OCI-LY7 (cell line): ENCODE results near the gene ACTRT2. TPM values are rescaled to one million over a fixed set of nuclear protein-coding genes. Genes with fewer than 3 reads are reported as not detected.

Source experiments
- BruUV-seq: library from RNA; stranded (reverse); fragments of 400-500 nt; replicated peaks from 2 replicates; lab custom pipeline; 2021; lab: Mats Ljungman, UMichigan
- CTCF ChIA-PET: fragments of 300-600 bp; sonication (Branson Sonifier 250); formaldehyde crosslinking; loops from one replicate; lab custom pipeline; 2022; ENCODE audit warnings: antibody characterized with exemption; ENCODE audit not compliant: unreplicated experiment; lab: Charles Lee
- POLR2A ChIA-PET: fragments of 300-600 bp; sonication (Branson Sonifier 250); formaldehyde crosslinking; loops from one replicate; lab custom pipeline; 2022; ENCODE audit warnings: antibody characterized with exemption; lab: Charles Lee
- DNase-seq: peaks from one replicate; pipeline ENCODE4 v3.0.0-alpha.2; 2015; ENCODE audit warnings: low spot score
- H2AFZ ChIP-seq: fragments of 200-600 bp; sonication (generic), shearing (Covaris generic); 2 replicates; pipeline ENCODE4 v1.6.1; 2014; ENCODE audit warnings: mild to moderate bottlenecking, antibody characterized with exemption, low read length, moderate library complexity
- H3K27ac ChIP-seq: fragments of 200-600 bp; sonication (generic); 2 replicates; pipeline ENCODE4 v1.5.1; 2014; ENCODE audit warnings: mixed run types, low read depth, mild to moderate bottlenecking, moderate library complexity, low read length, inconsistent platforms; ENCODE audit not compliant: poor library complexity, severe bottlenecking
- H3K36me3 ChIP-seq: fragments of 200-600 bp; sonication (generic); 2 replicates; pipeline ENCODE4 v1.6.1; 2014; ENCODE audit warnings: mild to moderate bottlenecking, antibody characterized with exemption, low read length, moderate library complexity, mixed read lengths; ENCODE audit not compliant: insufficient read depth
- H3K4me1 ChIP-seq: fragments of 200-600 bp; sonication (generic); 2 replicates; pipeline ENCODE4 v1.5.1; 2014; ENCODE audit warnings: mild to moderate bottlenecking, low read length; ENCODE audit not compliant: insufficient read depth, poor library complexity, severe bottlenecking
- H3K4me2 ChIP-seq: fragments of 200-600 bp; sonication (generic); 2 replicates; pipeline ENCODE4 v1.6.1; 2014; ENCODE audit warnings: mild to moderate bottlenecking, low read length
- H3K4me3 ChIP-seq: fragments of 200-600 bp; sonication (generic); 2 replicates; pipeline ENCODE4 v1.5.1; 2014; ENCODE audit warnings: mild to moderate bottlenecking, low read depth, low read length; ENCODE audit not compliant: poor library complexity, severe bottlenecking
- H3K79me2 ChIP-seq: fragments of 200-600 bp; sonication (generic); 2 replicates; pipeline ENCODE4 v1.6.1; 2016; ENCODE audit warnings: low read depth, mild to moderate bottlenecking, low read length, moderate library complexity, mixed read lengths; ENCODE audit not compliant: insufficient read depth
- H3K9me2 ChIP-seq: fragments of 200-600 bp; sonication (generic); 2 replicates; pipeline ENCODE4 v1.6.1; 2016; ENCODE audit warnings: mild to moderate bottlenecking, low read length, mixed read lengths; ENCODE audit not compliant: insufficient read depth
- H3K9me3 ChIP-seq: fragments of 200-600 bp; sonication (generic); 2 replicates; pipeline ENCODE4 v1.6.1; 2014; ENCODE audit warnings: mild to moderate bottlenecking, mixed run types, low read length, mixed read lengths
- H4K20me1 ChIP-seq: fragments of 200-600 bp; sonication (generic); 2 replicates; pipeline ENCODE4 v1.6.1; 2014; ENCODE audit warnings: mild to moderate bottlenecking, antibody characterized with exemption, low read length, moderate library complexity, mixed read lengths; ENCODE audit not compliant: insufficient read depth
- EZH2phosphoT487 ChIP-seq: fragments of 200-600 bp; sonication (generic); IDR thresholded peaks from 2 replicates; pipeline ENCODE4 v1.6.1; 2018; ENCODE audit warnings: low read depth, borderline replicate concordance, mild to moderate bottlenecking, mixed run types, antibody characterized with exemption, low read length, moderate library complexity, mixed read lengths
- intact Hi-C: fragments of 100-400 bp; cut with micrococcal nuclease; formaldehyde crosslinking; loops from one replicate; pipeline ENCODE4 v1.10.0; 2022; ENCODE audit not compliant: unreplicated experiment
- total RNA-seq, 2 experiments: library from RNA; depleted of rRNA in 1 of 2; stranded (reverse); fragments of >200 nt in 1 of 2; shearing (Covaris generic) in 1 of 2; gene quantifications; 2 replicates each; pipeline ENCODE4 v1.2.3, GENCODE V29; 2014 to 2022
- TF ChIP-seq, protein P1 (sequence below): fragments of 200-600 bp; sonication (generic); conservative IDR thresholded peaks from 2 replicates; pipeline ENCODE4 v1.5.1; 2014; ENCODE audit warnings: mild to moderate bottlenecking, antibody characterized with exemption, low read length, moderate library complexity, mixed read lengths

The ACTRT2 gene
- total RNA-seq, 2 experiments from 2014 or later, result not detected

DNA sequence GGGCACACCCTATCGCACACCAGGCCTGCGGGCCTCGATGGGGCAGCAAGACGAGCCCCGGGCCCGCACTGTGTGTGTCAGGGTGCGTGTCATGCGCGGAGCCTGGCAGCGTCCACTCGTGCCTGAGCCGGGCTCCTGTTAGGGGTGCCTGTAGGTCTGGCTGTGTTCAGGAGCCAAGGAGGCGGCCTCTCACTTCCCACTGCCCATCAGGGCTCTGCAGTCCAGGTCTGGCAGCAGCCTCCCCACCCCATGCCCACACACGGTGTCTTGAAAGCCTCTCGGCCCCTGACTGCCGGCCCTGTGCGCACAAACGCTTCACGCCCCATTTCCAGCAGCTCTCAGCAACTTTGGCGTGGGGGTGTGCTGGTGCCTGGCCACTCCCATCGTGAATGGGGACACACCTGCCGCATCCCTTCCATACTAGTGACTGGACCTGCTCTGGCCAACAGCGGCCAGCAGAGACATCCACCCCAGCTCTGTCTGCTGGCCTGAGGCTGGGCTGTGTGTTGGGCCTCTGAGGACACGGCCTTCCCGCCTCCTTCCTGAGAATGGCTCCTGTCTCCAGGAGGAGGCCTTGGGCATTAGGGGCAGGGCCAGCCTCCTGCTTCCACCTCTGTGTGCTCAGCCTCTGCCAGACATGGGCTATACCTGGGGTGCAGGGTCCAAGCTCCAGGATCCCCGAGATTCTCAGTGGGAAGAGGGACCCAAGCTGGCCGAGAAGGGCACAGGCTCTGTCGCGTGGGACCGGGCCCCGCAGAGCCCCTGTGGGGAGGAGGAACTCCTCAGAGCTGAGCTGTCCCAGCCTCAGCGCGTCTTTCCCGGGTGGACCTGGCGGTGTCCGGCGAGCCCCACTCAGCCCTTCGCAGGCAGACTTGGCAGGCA is 41.8 kb upstream of the ACTRT2 start:
- Histone ChIP-seq H3K4me3 (no peak overlapping the region), H3K9me3 (no peaks in the 10 kb centered on the region), H3K79me2 (no peaks in the 10 kb centered on the region), H3K4me2 (no peak overlapping the region), H3K4me1 (no peaks in the 10 kb centered on the region), H3K9me2 (no peaks in the 10 kb centered on the region), H2AFZ (no peak overlapping the region), H4K20me1 (no peaks in the 10 kb centered on the region), H3K27ac (no peak overlapping the region), H3K36me3 (no peaks in the 10 kb centered on the region)
- no peak for DNase-seq
- ChIA-PET CTCF (no interaction called here), POLR2A (no interaction called here)
- BruUV-seq, result no TSS peak
- TF ChIP-seq EZH2phosphoT487, result no peak
- TF ChIP-seq, protein P1, sequence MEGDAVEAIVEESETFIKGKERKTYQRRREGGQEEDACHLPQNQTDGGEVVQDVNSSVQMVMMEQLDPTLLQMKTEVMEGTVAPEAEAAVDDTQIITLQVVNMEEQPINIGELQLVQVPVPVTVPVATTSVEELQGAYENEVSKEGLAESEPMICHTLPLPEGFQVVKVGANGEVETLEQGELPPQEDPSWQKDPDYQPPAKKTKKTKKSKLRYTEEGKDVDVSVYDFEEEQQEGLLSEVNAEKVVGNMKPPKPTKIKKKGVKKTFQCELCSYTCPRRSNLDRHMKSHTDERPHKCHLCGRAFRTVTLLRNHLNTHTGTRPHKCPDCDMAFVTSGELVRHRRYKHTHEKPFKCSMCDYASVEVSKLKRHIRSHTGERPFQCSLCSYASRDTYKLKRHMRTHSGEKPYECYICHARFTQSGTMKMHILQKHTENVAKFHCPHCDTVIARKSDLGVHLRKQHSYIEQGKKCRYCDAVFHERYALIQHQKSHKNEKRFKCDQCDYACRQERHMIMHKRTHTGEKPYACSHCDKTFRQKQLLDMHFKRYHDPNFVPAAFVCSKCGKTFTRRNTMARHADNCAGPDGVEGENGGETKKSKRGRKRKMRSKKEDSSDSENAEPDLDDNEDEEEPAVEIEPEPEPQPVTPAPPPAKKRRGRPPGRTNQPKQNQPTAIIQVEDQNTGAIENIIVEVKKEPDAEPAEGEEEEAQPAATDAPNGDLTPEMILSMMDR, result no peak
- intact Hi-C loops, result no loop called here

DNA sequence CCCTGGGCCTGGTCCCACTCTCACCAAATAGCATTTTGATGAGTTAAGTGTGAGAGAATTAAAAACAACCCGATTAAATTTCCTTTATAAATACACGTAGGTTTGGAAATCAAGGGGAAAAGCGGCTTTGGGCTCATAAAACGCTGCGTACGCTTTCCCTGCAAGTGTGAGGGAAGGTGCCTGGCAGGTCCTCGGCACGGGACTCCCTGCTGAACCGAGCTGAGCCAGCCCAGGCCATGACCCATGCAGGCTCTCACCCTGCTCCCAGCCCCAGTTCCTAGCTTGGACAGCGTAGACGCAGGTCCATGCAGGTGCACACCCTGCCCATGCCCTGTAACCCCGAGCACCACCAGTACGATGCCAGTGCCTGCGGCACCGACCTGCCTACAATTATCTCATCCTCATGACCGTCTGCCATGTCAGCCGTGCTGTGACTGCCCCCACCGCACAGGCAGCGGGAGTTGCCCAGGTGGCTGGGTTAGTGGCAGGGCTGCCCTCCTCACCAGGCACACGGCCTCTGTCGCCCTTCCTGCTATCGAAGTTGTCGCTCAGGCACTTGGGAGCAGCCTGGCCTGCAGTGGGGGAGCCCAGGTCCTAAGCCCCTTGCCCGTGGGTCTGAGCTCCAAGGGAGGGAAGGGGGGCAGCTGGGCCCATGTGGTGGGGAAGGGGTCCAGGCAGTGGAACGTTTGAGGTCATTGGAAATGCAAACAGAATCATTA is 41.0 kb upstream of the ACTRT2 start:
- Histone ChIP-seq H3K27ac (no peak overlapping the region), H2AFZ (no peak overlapping the region), H3K4me1 (no peaks in the 10 kb centered on the region), H3K9me3 (no peaks in the 10 kb centered on the region), H3K79me2 (no peaks in the 10 kb centered on the region), H3K4me2 (no peak overlapping the region), H4K20me1 (no peaks in the 10 kb centered on the region), H3K36me3 (no peaks in the 10 kb centered on the region), H3K9me2 (no peaks in the 10 kb centered on the region), H3K4me3 (no peak overlapping the region)
- POLR2A ChIA-PET, result no interaction called here
- intact Hi-C loops, result no loop called here
- no TSS peak for BruUV-seq
- TF ChIP-seq, protein P1, result no peak
- no peak for TF ChIP-seq EZH2phosphoT487
- no peak for DNase-seq
- CTCF ChIA-PET, result no interaction called here
